Measurements from ENCODE around the gene EZR. TPM values are rescaled to one million over a fixed set of nuclear protein-coding genes. Genes with fewer than 3 reads are reported as not detected.

The EZR gene
- total and polyA plus RNA-seq, 10 of the 15 experiments (the other 5 are each of a cell fraction or from before 2014, with no cell fraction given) = 79.1 to 282 (median 161) TPM

- H3K9me3 ChIP-seq (replicated peaks; ENCODE audit: control insufficient read depth, insufficient read depth, low read length) = no peaks in the 10 kb centered on the region
- H3K4me2 ChIP-seq (ENCODE audit: control insufficient read depth, insufficient read depth) = no peak overlapping the region
- ChIA-PET CTCF (no interaction called here), RAD21 (ENCODE audit: unreplicated experiment) (no interaction called here), SMC1A (ENCODE audit: uncharacterized antibody, unreplicated experiment) (no interaction called here), POLR2A (no interaction called here)
- H3K27ac ChIP-seq (ENCODE audit: control insufficient read depth, insufficient read depth) = no peak overlapping the region
- H3K36me3 ChIP-seq (ENCODE audit: control insufficient read depth in 2 of 2, insufficient read depth in 2 of 2, low read length in 1 of 2) = no peaks in the 10 kb centered on the region
- in situ Hi-C loops (cut with MboI) = no loop called here
- WGBS (ENCODE audit: insufficient coverage, insufficient replicate concordance, low lambda C conversion rate, missing lambda C conversion rate) = 93% methylated on average over 7 of the region's 7 CpGs
- H3K27me3 ChIP-seq (replicated peaks in 1 of 2; ENCODE audit: control insufficient read depth in 2 of 2, insufficient read depth in 2 of 2, low read length in 1 of 2) = no peaks in the 10 kb centered on the region; a peak in 1 of 4 replicates
- no peak for ATAC-seq
- H2AFZ ChIP-seq (ENCODE audit: control insufficient read depth, low read depth, low read length) = no peak overlapping the region
- H4K20me1 ChIP-seq (ENCODE audit: control insufficient read depth, insufficient read depth) = no peaks in the 10 kb centered on the region
- H3K9ac ChIP-seq (ENCODE audit: control insufficient read depth, insufficient read depth, low read length) = no peak overlapping the region
- DNase-seq (ENCODE audit: low read depth, low spot score) = no peak
- H3K4me3 ChIP-seq = no peak overlapping the region
- no peak for FAIRE-seq
- intact Hi-C loops (cut with micrococcal nuclease; ENCODE audit: unreplicated experiment) = no loop called here
- H3K79me2 ChIP-seq (ENCODE audit: control insufficient read depth, insufficient read depth, low read length) = no peaks in the 10 kb centered on the region
- TF ChIP-seq, protein P1, sequence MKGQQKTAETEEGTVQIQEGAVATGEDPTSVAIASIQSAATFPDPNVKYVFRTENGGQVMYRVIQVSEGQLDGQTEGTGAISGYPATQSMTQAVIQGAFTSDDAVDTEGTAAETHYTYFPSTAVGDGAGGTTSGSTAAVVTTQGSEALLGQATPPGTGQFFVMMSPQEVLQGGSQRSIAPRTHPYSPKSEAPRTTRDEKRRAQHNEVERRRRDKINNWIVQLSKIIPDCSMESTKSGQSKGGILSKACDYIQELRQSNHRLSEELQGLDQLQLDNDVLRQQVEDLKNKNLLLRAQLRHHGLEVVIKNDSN (IDR thresholded peaks at IDR 0.05; ENCODE audit: borderline replicate concordance, extremely low read length, insufficient read depth, low read depth, low read length) = no peak
- TF ChIP-seq GATAD2B (conservative IDR thresholded peaks at IDR 0.05; ENCODE audit: low read depth) (no peak), SKIL (IDR thresholded peaks at IDR 0.05; ENCODE audit: low read depth, poor library complexity, severe bottlenecking) (no peak), BHLHE40 (IDR thresholded peaks at IDR 0.05; ENCODE audit: borderline replicate concordance in 1 of 2, low read depth in 2 of 2, low read length in 1 of 2) (no peak)
- peaks cover 19% of the 10 kb centered on the region for H3K4me1 ChIP-seq (ENCODE audit: control insufficient read depth, insufficient read depth, low read length)
- no TSS peak for BruUV-seq (replicated peaks)
Measured at GRCh38 chr6:158848490-158848895, 29.3 kb upstream of the EZR start.
